Hepatocyte (in vitro differentiated cells): ENCODE results near the gene SOCS2.

ENCODE experiments used
- CTCF ChIP-seq: fragments of 200-600 bp; sonication (generic); IDR thresholded peaks from 2 replicates; pipeline ENCODE4 v1.5.1; 2016; ENCODE audit warnings: antibody characterized with exemption, mild to moderate bottlenecking; ENCODE audit not compliant: poor library complexity
- EZH2 ChIP-seq: fragments of 200-600 bp; sonication (generic); IDR thresholded peaks from 2 replicates; pipeline ENCODE4 v1.6.1; 2016; ENCODE audit warnings: antibody characterized with exemption, mild to moderate bottlenecking, borderline replicate concordance
- EZH2phosphoT487 ChIP-seq: fragments of 200-600 bp; sonication (generic); IDR thresholded peaks from one replicate; pipeline ENCODE4 v1.6.1; 2018; ENCODE audit warnings: antibody characterized with exemption, mild to moderate bottlenecking, low read depth, moderate library complexity; ENCODE audit not compliant: unreplicated experiment, severe bottlenecking

DNA sequence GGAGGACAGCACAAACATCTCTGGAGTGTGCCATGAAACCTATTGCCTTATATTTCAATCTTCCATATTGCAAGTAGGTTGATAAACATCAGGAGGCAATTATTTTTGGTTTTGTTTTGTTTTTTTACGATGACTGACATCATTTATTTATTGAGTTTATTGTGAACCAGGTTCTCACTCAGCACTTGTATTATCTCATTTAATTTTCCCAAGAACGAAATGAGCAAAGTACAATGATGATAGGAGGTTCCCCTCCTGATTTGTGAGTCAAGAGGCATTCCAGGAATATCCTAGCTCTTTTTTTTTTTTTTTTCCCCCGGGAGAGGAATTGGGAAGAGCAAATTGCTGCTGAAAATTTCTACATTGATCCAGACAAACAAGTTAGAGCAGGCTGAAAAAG, 4.7 kb downstream of the SOCS2 start:
- TF ChIP-seq CTCF (no peak), EZH2 (no peak), EZH2phosphoT487 (no peak)
